ENCODE data around the gene RNF40.

The RNF40 gene

GRCh38 chr16:30762991-30763725, 1.0 kb downstream of the RNF40 start:
- DNase-seq (ENCODE audit: low read depth in 2 of 2), result no peak

GRCh38 chr16:30764086-30764485, 2.0 kb downstream of the RNF40 start:
- no peak for DNase-seq (ENCODE audit: low read depth in 2 of 2)

GRCh38 chr16:30764816-30765465, 2.8 kb downstream of the RNF40 start:
- DNase-seq (ENCODE audit: low read depth in 2 of 2), result no peak

- DNase-seq (ENCODE audit: low read depth in 2 of 2), result no peak
Observed at GRCh38 chr16:30766206-30766932, 4.2 kb downstream of the RNF40 start.

- no peak for DNase-seq (ENCODE audit: low read depth in 2 of 2)
Observed at GRCh38 chr16:30766933-30767284, 4.8 kb downstream of the RNF40 start.

- no peak for DNase-seq (ENCODE audit: low read depth in 2 of 2)
Observed at GRCh38 chr16:30767767-30768465, 5.8 kb downstream of the RNF40 start.

- no peak for DNase-seq (ENCODE audit: low read depth in 2 of 2)
Observed at GRCh38 chr16:30768583-30769181, 6.6 kb downstream of the RNF40 start.

GRCh38 chr16:30769379-30770089, 7.4 kb downstream of the RNF40 start:
- DNase-seq (ENCODE audit: low read depth in 2 of 2), result no peak

GRCh38 chr16:30771726-30772125, 9.6 kb downstream of the RNF40 start:
- DNase-seq (ENCODE audit: low read depth in 2 of 2), result no peak

GRCh38 chr16:30773826-30774225, 11.7 kb downstream of the RNF40 start:
- no peak for DNase-seq (ENCODE audit: low read depth in 2 of 2)

GRCh38 chr16:30774367-30775130, 12.4 kb downstream of the RNF40 start:
- no peak for DNase-seq (ENCODE audit: low read depth in 2 of 2)

- no peak for DNase-seq (ENCODE audit: low read depth in 2 of 2)
Observed at GRCh38 chr16:30775131-30775391, 12.9 kb downstream of the RNF40 start.

- peak; percentile 46 to 50 for DNase-seq (ENCODE audit: low read depth in 2 of 2)
Observed at GRCh38 chr16:30775392-30776188, 13.5 kb downstream of the RNF40 start.

- DNase-seq (ENCODE audit: low read depth in 2 of 2), result no peak
Observed at GRCh38 chr16:30777591-30778297, 15.6 kb downstream of the RNF40 start.

GRCh38 chr16:30778549-30779244, 16.6 kb downstream of the RNF40 start:
- DNase-seq (ENCODE audit: low read depth in 2 of 2), result no peak

- no peak for DNase-seq (ENCODE audit: low read depth in 2 of 2)
Observed at GRCh38 chr16:30779596-30779995, 17.5 kb downstream of the RNF40 start.

GRCh38 chr16:30780021-30780420, 17.9 kb downstream of the RNF40 start:
- DNase-seq (ENCODE audit: low read depth in 2 of 2), result no peak

GRCh38 chr16:30780549-30780948, 18.4 kb downstream of the RNF40 start:
- no peak for DNase-seq (ENCODE audit: low read depth in 2 of 2)
